Panc1 (cell line): ENCODE results near the gene CABP4. TPM values are rescaled to one million over a fixed set of nuclear protein-coding genes. Genes with fewer than 3 reads are reported as not detected.

ENCODE experiments used
- ATAC-seq: fragments of 200-7000 bp; cut with Tn5 transposase; 2 replicates; pipeline ENCODE4 v1.9.1; 2020; ENCODE audit warnings: mild to moderate bottlenecking, moderate library complexity
- BruUV-seq: library from RNA; stranded (reverse); fragments of 400-500 nt; replicated peaks from 2 replicates; lab custom pipeline; 2021; lab: Mats Ljungman, UMichigan
- CTCF ChIA-PET: fragments of 300-600 bp; sonication (Branson Sonifier 250); formaldehyde crosslinking; loops from one replicate; lab custom pipeline; 2022; ENCODE audit warnings: antibody characterized with exemption; lab: Charles Lee
- POLR2A ChIA-PET: fragments of 300-600 bp; sonication (Branson Sonifier 250); formaldehyde crosslinking; loops from one replicate; lab custom pipeline; 2022; ENCODE audit warnings: antibody characterized with exemption; lab: Charles Lee
- DNase-seq: peaks from one replicate; pipeline ENCODE4 v3.0.0-alpha.2; 2010; ENCODE audit warnings: low read depth, low spot score
- H3K27ac ChIP-seq: 2 replicates; pipeline ENCODE4 v1.5.1; 2011; ENCODE audit warnings: mild to moderate bottlenecking, low read length, inconsistent platforms
- H3K27me3 ChIP-seq: fragments of 200-500 bp; sonication (Bioruptor generic); 2 replicates; pipeline ENCODE4 v1.6.0; 2014; ENCODE audit warnings: low read length, inconsistent platforms; ENCODE audit not compliant: control insufficient read depth, insufficient read depth
- H3K36me3 ChIP-seq: fragments of 200-500 bp; sonication (Bioruptor generic); 2 replicates; pipeline ENCODE4 v1.5.1; 2014; ENCODE audit warnings: inconsistent platforms, mild to moderate bottlenecking, low read length, moderate library complexity; ENCODE audit not compliant: control insufficient read depth, insufficient read depth
- H3K4me1 ChIP-seq: 2 replicates; pipeline ENCODE4 v1.5.1; 2011; ENCODE audit warnings: inconsistent platforms, mild to moderate bottlenecking, low read length, moderate library complexity; ENCODE audit not compliant: control insufficient read depth, insufficient read depth
- H3K4me3 ChIP-seq, 2 experiments: 2 replicates each; pipeline ENCODE4 v1.5.1; 2011 to 2012; ENCODE audit warnings: low read depth in 2 of 2, low read length in 2 of 2, mild to moderate bottlenecking in 2 of 2, inconsistent platforms in 1 of 2, moderate library complexity in 1 of 2
- H3K9me3 ChIP-seq: fragments of 200-500 bp; sonication (Bioruptor generic); 2 replicates; pipeline ENCODE4 v1.5.1; 2014; ENCODE audit warnings: low read depth, mild to moderate bottlenecking, inconsistent platforms, low read length, moderate library complexity; ENCODE audit not compliant: control insufficient read depth, insufficient read depth
- CTCF ChIP-seq: fragments of 450-650 bp; IDR thresholded peaks from 2 replicates; pipeline ENCODE4 v1.5.1; 2017; ENCODE audit warnings: mild to moderate bottlenecking
- POLR2AphosphoS5 ChIP-seq: IDR thresholded peaks from 2 replicates; pipeline ENCODE4 v1.6.1; 2012; ENCODE audit warnings: mild to moderate bottlenecking, low read depth, low read length, moderate library complexity
- SIN3A ChIP-seq: IDR thresholded peaks from 2 replicates; pipeline ENCODE4 v1.6.1; 2012; ENCODE audit warnings: low read depth, mild to moderate bottlenecking, low read length, moderate library complexity, borderline replicate concordance; ENCODE audit not compliant: insufficient read depth
- TCF7L2 ChIP-seq: IDR thresholded peaks from 2 replicates; pipeline ENCODE4 v1.6.1; 2011; ENCODE audit warnings: mild to moderate bottlenecking, low read depth, low read length, inconsistent platforms
- in situ Hi-C: cut with HindIII; loops from 2 replicates; pipeline ENCODE4 v1.10.0; 2016; ENCODE audit warnings: low sequenced_read_pairs, low pct_unique_long_range_greater_than_20kb
- intact Hi-C: fragments of 100-400 bp; cut with micrococcal nuclease; formaldehyde crosslinking; loops from one replicate; pipeline ENCODE4 v1.10.0; 2022; ENCODE audit not compliant: unreplicated experiment
- total RNA-seq: library from RNA; stranded (reverse); gene quantifications from one replicate; pipeline ENCODE4 v1.2.1, GENCODE V29; 2021; ENCODE audit not compliant: unreplicated experiment
- TF ChIP-seq, protein P1 (sequence below), 2 experiments: IDR thresholded peaks; 2 replicates each; pipeline ENCODE4 v1.6.1; 2011 to 2012; ENCODE audit warnings: low read depth in 2 of 2, control low read depth in 1 of 2, low read length in 1 of 2, mild to moderate bottlenecking in 1 of 2, moderate library complexity in 1 of 2; ENCODE audit not compliant: insufficient read depth in 1 of 2

The CABP4 gene
- total RNA-seq, 1 experiment from 2014 or later, result not detected

GRCh38 chr11:67418476-67419281 is 36.5 kb upstream of the CABP4 start:
- no peaks in the 10 kb centered on the region for H3K27me3 ChIP-seq
- no TSS peak for BruUV-seq
- DNase-seq (no peak), ATAC-seq (peak; percentile 28)
- H3K4me3 ChIP-seq, result no peak overlapping the region
- ChIA-PET POLR2A (no interaction called here), CTCF (interaction anchor here (1.5 kb wide), 1 partner anchor 12 kb away, joined by 4 read pairs; no protein-coding TSS in a partner anchor)
- H3K4me1 ChIP-seq, result peaks cover 49% of the 10 kb centered on the region
- H3K9me3 ChIP-seq, result no peaks in the 10 kb centered on the region
- TF ChIP-seq CTCF, result no peak
- TF ChIP-seq, protein P1, sequence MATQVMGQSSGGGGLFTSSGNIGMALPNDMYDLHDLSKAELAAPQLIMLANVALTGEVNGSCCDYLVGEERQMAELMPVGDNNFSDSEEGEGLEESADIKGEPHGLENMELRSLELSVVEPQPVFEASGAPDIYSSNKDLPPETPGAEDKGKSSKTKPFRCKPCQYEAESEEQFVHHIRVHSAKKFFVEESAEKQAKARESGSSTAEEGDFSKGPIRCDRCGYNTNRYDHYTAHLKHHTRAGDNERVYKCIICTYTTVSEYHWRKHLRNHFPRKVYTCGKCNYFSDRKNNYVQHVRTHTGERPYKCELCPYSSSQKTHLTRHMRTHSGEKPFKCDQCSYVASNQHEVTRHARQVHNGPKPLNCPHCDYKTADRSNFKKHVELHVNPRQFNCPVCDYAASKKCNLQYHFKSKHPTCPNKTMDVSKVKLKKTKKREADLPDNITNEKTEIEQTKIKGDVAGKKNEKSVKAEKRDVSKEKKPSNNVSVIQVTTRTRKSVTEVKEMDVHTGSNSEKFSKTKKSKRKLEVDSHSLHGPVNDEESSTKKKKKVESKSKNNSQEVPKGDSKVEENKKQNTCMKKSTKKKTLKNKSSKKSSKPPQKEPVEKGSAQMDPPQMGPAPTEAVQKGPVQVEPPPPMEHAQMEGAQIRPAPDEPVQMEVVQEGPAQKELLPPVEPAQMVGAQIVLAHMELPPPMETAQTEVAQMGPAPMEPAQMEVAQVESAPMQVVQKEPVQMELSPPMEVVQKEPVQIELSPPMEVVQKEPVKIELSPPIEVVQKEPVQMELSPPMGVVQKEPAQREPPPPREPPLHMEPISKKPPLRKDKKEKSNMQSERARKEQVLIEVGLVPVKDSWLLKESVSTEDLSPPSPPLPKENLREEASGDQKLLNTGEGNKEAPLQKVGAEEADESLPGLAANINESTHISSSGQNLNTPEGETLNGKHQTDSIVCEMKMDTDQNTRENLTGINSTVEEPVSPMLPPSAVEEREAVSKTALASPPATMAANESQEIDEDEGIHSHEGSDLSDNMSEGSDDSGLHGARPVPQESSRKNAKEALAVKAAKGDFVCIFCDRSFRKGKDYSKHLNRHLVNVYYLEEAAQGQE (IDR thresholded peaks at IDR 0.05; ENCODE audit: insufficient read depth in 1 of 2, low read depth in 2 of 2, low read length in 1 of 2), result no peak
- TF ChIP-seq POLR2AphosphoS5, result no peak
- no peak for TF ChIP-seq SIN3A
- TF ChIP-seq TCF7L2, result no peak
- peak overlapping the region; percentile 49 for H3K27ac ChIP-seq
- H3K36me3 ChIP-seq, result no peaks in the 10 kb centered on the region
- in situ Hi-C loops (no loop called here), intact Hi-C loops (no loop called here)

DNA sequence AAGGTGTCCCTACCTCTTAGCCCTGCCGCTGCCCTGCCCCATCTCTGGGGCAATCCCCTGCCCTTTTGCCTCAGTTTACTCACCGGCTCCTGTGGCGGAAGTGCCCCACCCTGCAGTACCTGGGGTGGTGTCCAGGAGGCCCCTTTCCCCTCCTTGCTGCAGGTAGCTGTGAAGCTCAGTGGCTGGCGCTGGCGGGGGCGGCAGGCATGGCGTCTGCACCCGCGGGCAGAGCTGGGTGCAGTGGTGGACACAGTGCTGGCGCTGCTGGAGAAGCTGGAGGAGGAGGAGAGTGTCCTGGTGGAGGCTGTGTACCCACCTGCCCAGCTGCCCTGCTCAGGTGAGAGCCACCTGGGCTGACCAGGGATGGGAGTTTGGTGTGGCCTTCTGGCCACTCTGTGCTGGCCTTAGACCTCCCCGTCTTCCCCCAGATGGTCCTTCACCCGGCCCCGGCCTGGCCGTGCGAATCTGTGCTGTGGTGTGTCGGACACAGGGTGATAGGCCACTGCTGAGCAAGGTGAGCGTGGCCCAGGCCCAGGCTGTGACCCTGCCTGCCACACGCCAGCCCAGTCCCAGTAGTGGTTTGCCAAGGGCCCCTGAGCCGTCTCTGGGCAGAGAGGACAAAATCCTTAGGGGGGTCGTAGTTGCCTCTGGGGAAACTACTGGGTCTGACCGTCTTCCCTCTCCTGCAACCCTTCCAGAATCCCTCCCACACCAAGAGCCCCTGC is 35.7 kb upstream of the CABP4 start:
- ChIA-PET CTCF (interaction anchor here (0.6 to 1.5 kb wide), 2 partner anchors 13 to 71 kb away, joined by 3 to 4 read pairs; no protein-coding TSS in a partner anchor), POLR2A (no interaction called here)
- no peaks in the 10 kb centered on the region for H3K9me3 ChIP-seq
- no peak for TF ChIP-seq CTCF
- no peak for TF ChIP-seq TCF7L2
- TF ChIP-seq, protein P1 (IDR thresholded peaks at IDR 0.05; ENCODE audit: insufficient read depth in 1 of 2, low read depth in 2 of 2, low read length in 1 of 2), result no peak
- TF ChIP-seq POLR2AphosphoS5, result no peak
- TF ChIP-seq SIN3A, result no peak
- in situ Hi-C loops, result no loop called here
- no peak for ATAC-seq
- no peak overlapping the region for H3K4me3 ChIP-seq
- BruUV-seq, result no TSS peak
- H3K27me3 ChIP-seq, result no peaks in the 10 kb centered on the region
- peaks cover 49% of the 10 kb centered on the region for H3K4me1 ChIP-seq
- no peaks in the 10 kb centered on the region for H3K36me3 ChIP-seq
- peak overlapping the region; percentile 63 for H3K27ac ChIP-seq
- intact Hi-C loops, result no loop called here
- no peak for DNase-seq
